ENCODE measurements around the gene RLF. TPM values are rescaled to one million over a fixed set of nuclear protein-coding genes. Genes with fewer than 3 reads are reported as not detected.

RLF gene
- total RNA-seq, 1 donor from 2014 or later, result 16.9 TPM

- Histone ChIP-seq H3K36me3 (peaks cover 0 to 53% of the 10 kb centered on the region in 2 donors), H3K27me3 (no peaks in the 10 kb centered on the region), H3K9me3 (no peaks in the 10 kb centered on the region), H3K4me3 (no peak overlapping the region), H3K4me1 (no peaks in the 10 kb centered on the region), H3K27ac (no peak overlapping the region)
- intact Hi-C loops (cut with DNase I), result no loop called here
- no peak for DNase-seq (ENCODE audit: extremely low spot score in 2 of 2)
- TF ChIP-seq POLR2A (IDR thresholded peaks at IDR 0.05) (no peak), POLR2AphosphoS5 (IDR thresholded peaks at IDR 0.05; ENCODE audit: insufficient read depth in 1 of 2, low read depth in 1 of 2) (no peak), CTCF (IDR thresholded peaks at IDR 0.05) (no peak)
Observed at GRCh38 chr1:40272653-40273213, 111.5 kb downstream of the RLF start.

- Histone ChIP-seq H3K36me3 (peaks cover 0 to 53% of the 10 kb centered on the region in 2 donors), H3K4me1 (no peaks in the 10 kb centered on the region), H3K9me3 (no peaks in the 10 kb centered on the region), H3K27me3 (no peaks in the 10 kb centered on the region), H3K27ac (no peak overlapping the region), H3K4me3 (no peak overlapping the region)
- intact Hi-C loops (cut with DNase I), result no loop called here
- DNase-seq (ENCODE audit: extremely low spot score in 2 of 2), result no peak
- no peak for TF ChIP-seq POLR2A (IDR thresholded peaks at IDR 0.05)
- TF ChIP-seq CTCF (IDR thresholded peaks at IDR 0.05), result no peak
- no peak for TF ChIP-seq POLR2AphosphoS5 (IDR thresholded peaks at IDR 0.05; ENCODE audit: insufficient read depth in 1 of 2, low read depth in 1 of 2)
Observed at GRCh38 chr1:40273547-40274166, 112.5 kb downstream of the RLF start.

GRCh38 chr1:40274331-40274730 lies 113.1 kb downstream of the RLF start:
- H3K36me3 ChIP-seq, result peaks cover 0 to 48% of the 10 kb centered on the region in 2 donors
- no peak for DNase-seq (ENCODE audit: extremely low spot score in 2 of 2)
- H3K4me1 ChIP-seq, result no peaks in the 10 kb centered on the region
- TF ChIP-seq CTCF (IDR thresholded peaks at IDR 0.05) (no peak), POLR2A (IDR thresholded peaks at IDR 0.05) (no peak), POLR2AphosphoS5 (IDR thresholded peaks at IDR 0.05; ENCODE audit: insufficient read depth in 1 of 2, low read depth in 1 of 2) (no peak)
- intact Hi-C loops (cut with DNase I), result no loop called here
- H3K27ac ChIP-seq, result no peak overlapping the region
- H3K27me3 ChIP-seq, result no peaks in the 10 kb centered on the region
- H3K9me3 ChIP-seq, result no peaks in the 10 kb centered on the region
- no peak overlapping the region for H3K4me3 ChIP-seq

GRCh38 chr1:40276122-40276521 lies 114.9 kb downstream of the RLF start:
- H3K27me3 ChIP-seq, result no peaks in the 10 kb centered on the region
- no peak for DNase-seq (ENCODE audit: extremely low spot score in 2 of 2)
- H3K27ac ChIP-seq, result no peak overlapping the region
- H3K4me3 ChIP-seq, result no peak overlapping the region
- H3K4me1 ChIP-seq, result no peaks in the 10 kb centered on the region
- intact Hi-C loops (cut with DNase I), result no loop called here
- TF ChIP-seq CTCF (IDR thresholded peaks at IDR 0.05) (no peak), POLR2AphosphoS5 (IDR thresholded peaks at IDR 0.05; ENCODE audit: insufficient read depth in 1 of 2, low read depth in 1 of 2) (no peak), POLR2A (IDR thresholded peaks at IDR 0.05) (no peak)
- H3K36me3 ChIP-seq, result peaks cover 0 to 40% of the 10 kb centered on the region in 2 donors
- H3K9me3 ChIP-seq, result no peaks in the 10 kb centered on the region

GRCh38 chr1:40281853-40282252 lies 120.7 kb downstream of the RLF start:
- Histone ChIP-seq H3K36me3 (peaks cover 0 to 41% of the 10 kb centered on the region in 2 donors), H3K27ac (no peak overlapping the region)
- intact Hi-C loops (cut with DNase I), result no loop called here

More at GRCh38 chr1:40281853-40282252, 120.7 kb downstream of the RLF start:
- Histone ChIP-seq H3K4me3 (no peak overlapping the region), H3K9me3 (no peaks in the 10 kb centered on the region), H3K27me3 (no peaks in the 10 kb centered on the region), H3K4me1 (no peaks in the 10 kb centered on the region)
- DNase-seq (ENCODE audit: extremely low spot score in 2 of 2), result no peak
- no peak for TF ChIP-seq POLR2A (IDR thresholded peaks at IDR 0.05)
- TF ChIP-seq CTCF (IDR thresholded peaks at IDR 0.05), result no peak
- TF ChIP-seq POLR2AphosphoS5 (IDR thresholded peaks at IDR 0.05; ENCODE audit: insufficient read depth in 1 of 2, low read depth in 1 of 2), result no peak
